ENCODE measurements around the gene EOMES.
"Not testable (repeated sequence)": the region's sequence is repeated elsewhere in the genome, so short reads cannot be mapped to it uniquely, and the experiment has no call there.

EOMES gene

GRCh38 chr3:27721717-27722564 lies at the start of gene EOMES:
Gene EOMES (minus strand): TSS chr3:27722323. CDS start chr3:27722294, 29 bp downstream.
- DNase-seq: peak; percentile 57

- DNase-seq: not testable (repeated sequence)
Measured at GRCh38 chr3:27770384-27770783, 48.3 kb upstream of the EOMES start.

- DNase-seq: no peak
Measured at GRCh38 chr3:27767000-27767399, 44.9 kb upstream of the EOMES start.

GRCh38 chr3:27758083-27758482 lies 36.0 kb upstream of the EOMES start:
- DNase-seq: no peak

GRCh38 chr3:27756877-27757276 lies 34.8 kb upstream of the EOMES start:
- DNase-seq: no peak

GRCh38 chr3:27752926-27753325 lies 30.8 kb upstream of the EOMES start:
- DNase-seq: no peak

GRCh38 chr3:27749643-27750042 lies 27.5 kb upstream of the EOMES start:
- DNase-seq: no peak

- no peak for DNase-seq
Measured at GRCh38 chr3:27746838-27747237, 24.7 kb upstream of the EOMES start.

- DNase-seq: no peak
Measured at GRCh38 chr3:27740854-27741253, 18.7 kb upstream of the EOMES start.

- no peak for DNase-seq
Measured at GRCh38 chr3:27737091-27737490, 15.0 kb upstream of the EOMES start.

- no peak for DNase-seq
Measured at GRCh38 chr3:27730774-27731659, 8.9 kb upstream of the EOMES start.

GRCh38 chr3:27729748-27730611 lies 7.9 kb upstream of the EOMES start:
- DNase-seq: no peak

- no peak for DNase-seq
Measured at GRCh38 chr3:27729325-27729724, 7.2 kb upstream of the EOMES start.

GRCh38 chr3:27728195-27729087 lies 6.3 kb upstream of the EOMES start:
- no peak for DNase-seq

- no peak for DNase-seq
Measured at GRCh38 chr3:27726240-27726639, 4.1 kb upstream of the EOMES start.

- DNase-seq: no peak
Measured at GRCh38 chr3:27724459-27725197, 2.5 kb upstream of the EOMES start.

GRCh38 chr3:27723815-27724458 lies 1.8 kb upstream of the EOMES start:
- no peak for DNase-seq

- no peak for DNase-seq
Measured at GRCh38 chr3:27723456-27723814, 1.3 kb upstream of the EOMES start.

GRCh38 chr3:27723001-27723445 lies 900 bp upstream of the EOMES start:
- no peak for DNase-seq

GRCh38 chr3:27720899-27721716 lies 1.0 kb downstream of the EOMES start:
- no peak for DNase-seq
